NAMALWA (cell line): ENCODE results near the gene KCNQ4.

Source experiments
- DNase-seq: peaks from one replicate; pipeline ENCODE4 v3.0.0-alpha.2; 2015; ENCODE audit warnings: low spot score

KCNQ4 gene

DNA sequence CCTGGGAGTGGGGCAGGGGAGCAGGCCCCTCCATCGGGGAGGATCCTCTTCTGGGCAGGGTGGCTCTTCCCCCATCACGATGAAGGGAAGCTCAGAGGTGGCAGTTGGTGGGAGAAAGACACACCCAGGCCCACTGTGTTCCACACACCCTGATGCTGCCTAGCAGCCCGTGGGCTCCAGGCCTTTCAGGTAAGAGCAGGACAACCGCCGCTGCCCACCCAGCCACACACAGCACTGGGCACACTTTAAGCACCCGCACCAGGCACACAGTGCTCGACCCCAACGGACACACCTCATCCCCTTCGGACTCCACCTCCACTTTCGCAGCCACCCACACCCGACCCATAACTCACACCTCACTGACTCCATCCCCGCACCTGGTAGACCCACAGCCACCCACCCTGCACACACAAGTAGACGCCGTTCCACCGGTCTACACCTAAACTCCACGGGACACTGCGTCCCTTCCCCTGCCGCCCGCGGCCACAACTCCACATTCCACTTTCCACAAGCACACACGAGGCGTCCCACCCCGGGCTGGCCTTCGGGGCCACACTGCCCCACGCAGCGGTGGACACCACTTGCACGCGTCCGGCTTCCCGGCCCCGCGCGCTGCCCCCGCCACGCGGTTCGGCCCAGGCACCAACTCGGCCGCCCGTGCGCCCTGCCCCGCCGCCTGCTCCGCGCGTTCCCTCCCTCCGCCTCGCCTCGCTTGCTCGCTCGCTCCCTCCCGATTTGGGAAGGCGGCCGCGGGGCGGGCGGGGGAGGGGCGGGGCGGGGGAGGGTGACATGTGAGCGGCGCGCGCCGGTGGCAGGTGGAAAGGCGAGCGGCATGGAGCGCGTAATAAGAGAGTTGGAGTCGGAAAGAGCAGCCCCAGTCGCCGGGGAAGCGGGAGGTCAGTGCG is at the start of gene KCNQ4:
TSS of gene KCNQ4 (plus strand) at position 787 of the 905 bp plus-strand sequence. CDS start 307 bp downstream, outside the sequence.
- no peak for DNase-seq

- no peak for DNase-seq
Observed at GRCh38 chr1:40734882-40735628, 48.5 kb upstream of the KCNQ4 start.

DNA sequence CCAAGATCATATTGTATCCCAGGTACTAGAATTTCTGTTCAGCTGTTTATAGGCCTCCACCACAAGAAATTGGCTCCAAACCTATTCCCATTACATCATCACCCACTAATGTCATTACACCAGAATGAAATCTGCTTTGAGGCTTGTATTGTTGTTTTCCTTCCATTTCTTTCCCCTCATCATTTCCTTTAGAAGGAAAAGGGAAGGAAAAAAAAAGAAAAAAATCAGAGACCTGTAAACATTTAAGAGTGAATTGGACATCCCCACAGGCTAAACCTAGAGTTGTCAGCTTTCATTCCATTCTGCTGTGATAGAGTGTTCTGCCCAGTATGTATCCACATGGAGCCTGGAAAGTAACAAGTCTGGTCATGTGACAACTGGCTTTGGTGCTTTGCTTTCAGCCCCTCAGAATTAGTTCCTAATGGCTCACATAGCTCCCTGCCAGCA is 47.5 kb upstream of the KCNQ4 start:
- no peak for DNase-seq

- DNase-seq, result no peak
Observed at GRCh38 chr1:40738831-40739230, 44.8 kb upstream of the KCNQ4 start.

- no peak for DNase-seq
Observed at GRCh38 chr1:40739455-40740008, 44.1 kb upstream of the KCNQ4 start.

GRCh38 chr1:40740039-40740996 is 43.3 kb upstream of the KCNQ4 start:
- no peak for DNase-seq

- no peak for DNase-seq
Observed at GRCh38 chr1:40740997-40741736, 42.4 kb upstream of the KCNQ4 start.

- no peak for DNase-seq
Observed at GRCh38 chr1:40742363-40743061, 41.1 kb upstream of the KCNQ4 start.

DNA sequence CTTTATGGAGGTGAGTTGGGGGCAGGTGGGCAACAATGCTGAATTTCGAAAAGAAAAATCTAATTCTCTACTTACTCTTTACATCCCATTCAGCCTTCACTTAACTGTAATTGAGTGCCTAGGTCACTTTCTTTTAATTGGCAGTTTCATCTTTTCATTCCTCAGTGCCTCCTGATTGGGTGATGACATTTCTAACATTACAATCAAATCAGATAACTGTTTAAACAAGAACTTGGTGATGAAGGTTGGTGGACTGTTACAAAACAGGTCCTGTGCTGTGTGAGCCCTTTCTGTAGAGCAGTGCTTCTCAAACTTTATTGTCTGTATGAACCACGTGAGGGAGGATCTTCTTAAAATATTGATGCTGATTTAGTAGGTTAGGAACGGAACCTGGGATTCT is 40.1 kb upstream of the KCNQ4 start:
- no peak for DNase-seq

- DNase-seq, result no peak
Observed at GRCh38 chr1:40743860-40744259, 39.7 kb upstream of the KCNQ4 start.

DNA sequence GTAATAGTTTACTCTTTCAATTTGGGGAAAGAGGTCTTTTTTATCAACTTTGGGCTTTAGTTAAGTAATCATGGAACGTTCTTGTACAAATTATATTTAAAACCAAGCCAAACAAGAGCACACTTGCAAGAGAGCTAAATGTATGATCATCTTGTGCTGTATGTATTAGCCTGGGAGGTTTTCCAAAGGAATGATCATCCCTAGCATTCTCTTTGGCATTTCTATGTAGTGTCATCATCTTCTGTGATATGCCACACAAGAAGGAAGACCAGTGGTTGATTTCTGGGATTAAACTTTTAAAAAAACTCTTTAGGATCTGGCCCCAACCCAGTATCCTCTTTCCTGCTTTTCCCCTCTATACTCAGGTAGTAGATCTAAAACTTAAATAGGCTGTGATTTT is 38.4 kb upstream of the KCNQ4 start:
- DNase-seq, result no peak

- no peak for DNase-seq
Observed at GRCh38 chr1:40746344-40747090, 37.1 kb upstream of the KCNQ4 start.

GRCh38 chr1:40748841-40749718 is 34.5 kb upstream of the KCNQ4 start:
- DNase-seq, result no peak

DNA sequence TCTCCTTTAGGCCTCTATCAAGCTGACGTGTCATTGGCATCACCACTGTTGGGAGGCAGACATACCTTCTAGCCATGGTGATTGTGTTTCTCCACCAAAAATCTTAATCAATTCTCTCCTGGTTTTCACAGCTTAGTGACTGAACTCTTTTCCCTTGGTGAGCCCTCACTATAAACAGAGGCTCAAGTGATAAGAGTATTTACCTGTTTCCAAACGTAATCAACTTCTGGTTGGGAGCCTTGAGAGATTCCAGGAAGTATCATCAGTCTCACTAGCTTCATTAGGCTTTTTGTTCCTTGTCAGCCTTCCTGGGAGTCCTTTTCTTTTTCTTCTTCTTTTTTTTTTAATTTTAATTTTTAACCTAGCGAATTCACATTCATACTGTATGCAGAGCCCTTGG is 33.8 kb upstream of the KCNQ4 start:
- DNase-seq, result no peak

DNA sequence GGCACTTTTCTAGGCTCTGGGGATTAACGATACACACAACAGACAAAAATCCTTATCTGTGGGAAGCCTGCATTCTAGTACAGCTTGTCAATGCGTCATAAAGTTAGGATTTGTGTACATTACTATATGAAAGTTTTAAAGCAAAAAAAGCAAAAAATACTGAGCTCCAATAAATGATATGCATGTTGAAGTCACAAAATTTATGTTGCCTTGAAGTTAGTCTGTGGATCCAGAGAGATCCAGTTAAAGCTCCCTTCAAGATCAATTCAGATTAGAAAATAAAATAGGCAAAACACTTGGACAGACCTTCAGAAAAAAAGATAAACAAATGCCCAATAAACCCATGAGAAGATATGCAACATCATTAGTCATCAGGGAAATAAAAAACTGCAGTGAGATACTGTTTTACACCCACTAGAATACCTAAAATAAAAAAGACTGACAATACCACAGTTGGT is 33.1 kb upstream of the KCNQ4 start:
- no peak for DNase-seq

DNA sequence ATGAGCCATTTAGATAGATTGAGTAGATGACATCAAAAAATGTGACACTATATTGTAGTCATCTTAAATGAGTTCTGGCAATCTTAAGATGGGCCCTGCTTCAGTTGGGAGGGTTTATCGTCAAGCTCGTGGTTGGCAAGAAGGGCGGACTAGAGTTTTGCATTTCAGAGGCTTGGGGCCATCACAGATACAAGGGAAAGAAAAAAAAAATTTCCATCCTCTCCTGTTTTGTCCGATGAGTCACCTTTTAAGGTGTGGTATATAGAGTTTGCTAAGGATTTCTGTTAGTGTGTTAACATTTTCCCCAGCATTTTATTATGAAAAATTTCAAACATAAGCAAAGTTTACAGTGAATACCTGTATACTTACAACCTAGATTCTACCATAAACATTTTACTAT is 31.8 kb upstream of the KCNQ4 start:
- DNase-seq, result no peak

GRCh38 chr1:40753142-40753882 is 30.3 kb upstream of the KCNQ4 start:
- no peak for DNase-seq

DNA sequence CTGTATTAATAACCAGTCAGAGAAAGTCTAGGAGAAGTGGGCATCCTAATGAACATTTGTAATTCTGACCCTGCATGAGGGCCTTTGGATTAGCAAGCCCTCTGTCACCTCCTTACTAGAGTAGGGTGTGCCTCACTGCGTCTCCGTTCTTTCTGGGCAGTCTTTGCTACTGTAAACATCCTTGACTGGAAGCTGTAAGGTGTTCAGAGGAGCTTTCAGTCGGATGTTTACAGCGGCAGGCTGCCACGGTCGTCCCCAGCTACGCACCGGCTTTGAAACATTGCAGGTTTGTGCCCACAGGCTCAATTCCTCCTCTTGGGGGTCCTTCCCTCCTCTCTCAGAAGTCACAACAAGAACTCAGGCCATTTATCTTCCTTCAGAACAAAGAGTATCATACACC is 29.4 kb upstream of the KCNQ4 start:
- no peak for DNase-seq
